IPS-15b (cell line): ENCODE data around the gene LRRC4C.

Experiments
- H3K27me3 ChIP-seq: one replicate; pipeline ENCODE4 v1.6.1; 2013; ENCODE audit warnings: low read length; ENCODE audit not compliant: control insufficient read depth, insufficient read depth
- H3K36me3 ChIP-seq: one replicate; pipeline ENCODE4 v1.6.1; 2013; ENCODE audit warnings: low read length; ENCODE audit not compliant: control insufficient read depth, insufficient read depth
- H3K4me1 ChIP-seq: one replicate; pipeline ENCODE4 v1.6.1; 2013; ENCODE audit warnings: mild to moderate bottlenecking, low read length; ENCODE audit not compliant: control insufficient read depth, insufficient read depth
- H3K4me3 ChIP-seq: one replicate; pipeline ENCODE4 v1.5.1; 2013; ENCODE audit warnings: low read depth, low read length
- H3K9ac ChIP-seq: one replicate; pipeline ENCODE4 v1.6.1; 2013; ENCODE audit warnings: low read depth, mild to moderate bottlenecking, low read length
- H3K9me3 ChIP-seq: one replicate; pipeline ENCODE4 v1.6.1; 2013; ENCODE audit warnings: mild to moderate bottlenecking, low read length; ENCODE audit not compliant: control insufficient read depth, insufficient read depth

LRRC4C gene

GRCh38 chr11:40360206-40360798 is 1099.2 kb downstream of the LRRC4C start:
- H3K9me3 ChIP-seq, result no peaks in the 10 kb centered on the region
- H3K4me1 ChIP-seq, result no peaks in the 10 kb centered on the region
- H3K4me3 ChIP-seq, result no peak overlapping the region
- no peaks in the 10 kb centered on the region for H3K36me3 ChIP-seq
- H3K27me3 ChIP-seq, result no peaks in the 10 kb centered on the region
- no peak overlapping the region for H3K9ac ChIP-seq

DNA sequence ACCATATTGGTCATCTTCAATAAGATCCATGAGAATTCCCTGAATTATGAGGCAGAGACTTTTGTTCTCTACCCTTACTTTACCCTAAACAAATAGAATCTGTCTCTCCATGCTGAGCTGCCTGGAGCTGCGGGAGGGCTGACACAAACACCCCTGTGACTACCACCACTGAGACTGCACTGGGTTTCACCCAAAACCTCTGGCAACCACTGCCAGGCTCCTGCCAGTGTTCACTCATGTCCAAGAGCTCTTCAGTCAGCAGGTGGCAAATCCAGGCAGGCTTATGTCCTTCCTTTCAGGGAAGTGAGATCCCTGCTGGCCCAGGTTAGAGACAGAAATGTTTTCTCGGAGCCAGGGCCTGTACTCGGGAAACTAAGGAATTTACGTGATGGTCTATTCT is 1105.3 kb downstream of the LRRC4C start:
- Histone ChIP-seq H3K4me3 (no peak overlapping the region), H3K4me1 (no peaks in the 10 kb centered on the region), H3K27me3 (no peaks in the 10 kb centered on the region), H3K36me3 (no peaks in the 10 kb centered on the region), H3K9me3 (no peaks in the 10 kb centered on the region), H3K9ac (no peak overlapping the region)

GRCh38 chr11:40340911-40341310 is 1118.5 kb downstream of the LRRC4C start:
- H3K9ac ChIP-seq, result no peak overlapping the region
- no peaks in the 10 kb centered on the region for H3K27me3 ChIP-seq
- H3K4me1 ChIP-seq, result no peaks in the 10 kb centered on the region
- no peak overlapping the region for H3K4me3 ChIP-seq
- no peaks in the 10 kb centered on the region for H3K36me3 ChIP-seq
- H3K9me3 ChIP-seq, result no peaks in the 10 kb centered on the region

- Histone ChIP-seq H3K9me3 (no peaks in the 10 kb centered on the region), H3K9ac (no peak overlapping the region), H3K27me3 (no peaks in the 10 kb centered on the region), H3K4me1 (no peaks in the 10 kb centered on the region), H3K36me3 (no peaks in the 10 kb centered on the region), H3K4me3 (no peak overlapping the region)
Measured at GRCh38 chr11:40338739-40339138, 1120.7 kb downstream of the LRRC4C start.

DNA sequence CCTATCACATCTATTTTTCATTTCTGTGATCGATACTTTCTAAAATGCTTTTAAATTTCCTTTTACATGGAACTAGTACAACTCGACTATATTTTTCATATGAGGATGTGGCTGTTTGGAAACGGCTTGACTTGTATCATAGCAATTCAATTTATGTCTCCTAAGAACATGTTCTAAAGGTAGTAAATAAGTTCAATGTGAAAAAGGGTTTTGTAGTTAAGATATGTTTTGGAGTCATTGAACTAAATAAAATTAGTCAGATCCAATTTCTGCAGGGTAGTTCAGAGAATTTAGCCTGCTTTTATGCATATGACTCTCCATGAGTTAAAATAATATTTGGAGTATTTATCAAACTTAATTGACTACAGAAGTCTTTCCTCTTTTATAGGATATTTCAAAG is 1121.4 kb downstream of the LRRC4C start:
- Histone ChIP-seq H3K4me3 (no peak overlapping the region), H3K9me3 (no peaks in the 10 kb centered on the region), H3K4me1 (no peaks in the 10 kb centered on the region), H3K36me3 (no peaks in the 10 kb centered on the region), H3K27me3 (no peaks in the 10 kb centered on the region), H3K9ac (no peak overlapping the region)

- H3K9me3 ChIP-seq, result no peaks in the 10 kb centered on the region
- no peaks in the 10 kb centered on the region for H3K4me1 ChIP-seq
- no peaks in the 10 kb centered on the region for H3K27me3 ChIP-seq
- H3K4me3 ChIP-seq, result no peak overlapping the region
- H3K9ac ChIP-seq, result no peak overlapping the region
- H3K36me3 ChIP-seq, result no peaks in the 10 kb centered on the region
Measured at GRCh38 chr11:40337118-40337517, 1122.3 kb downstream of the LRRC4C start.

- H3K27me3 ChIP-seq, result no peaks in the 10 kb centered on the region
- no peaks in the 10 kb centered on the region for H3K9me3 ChIP-seq
- H3K36me3 ChIP-seq, result no peaks in the 10 kb centered on the region
- no peak overlapping the region for H3K9ac ChIP-seq
- H3K4me1 ChIP-seq, result no peaks in the 10 kb centered on the region
- H3K4me3 ChIP-seq, result no peak overlapping the region
Measured at GRCh38 chr11:40328890-40329614, 1130.4 kb downstream of the LRRC4C start.

GRCh38 chr11:40323241-40323640 is 1136.2 kb downstream of the LRRC4C start:
- Histone ChIP-seq H3K9ac (no peak overlapping the region), H3K4me1 (no peaks in the 10 kb centered on the region), H3K9me3 (no peaks in the 10 kb centered on the region), H3K27me3 (no peaks in the 10 kb centered on the region), H3K4me3 (no peak overlapping the region), H3K36me3 (no peaks in the 10 kb centered on the region)

DNA sequence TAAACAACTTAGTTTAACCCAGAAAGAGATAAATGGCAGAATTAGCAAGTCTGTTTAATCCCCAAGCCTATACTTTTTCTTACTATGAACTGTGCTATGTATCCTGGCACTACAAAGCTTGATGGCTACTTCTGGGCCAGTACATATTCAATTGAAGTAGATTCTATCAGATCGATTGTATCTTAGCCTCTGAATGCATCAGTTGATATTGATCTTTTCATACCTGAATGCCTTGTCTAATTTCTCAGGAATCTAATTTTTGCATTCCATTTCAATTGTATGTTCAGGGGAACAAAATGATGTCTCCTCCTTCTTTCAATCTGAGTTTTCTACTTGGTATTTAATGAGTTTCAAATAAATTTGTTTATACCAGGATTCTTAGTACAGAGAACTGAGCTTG is 1137.9 kb downstream of the LRRC4C start:
- H3K9ac ChIP-seq, result no peak overlapping the region

GRCh38 chr11:40316171-40316570 is 1143.3 kb downstream of the LRRC4C start:
- no peaks in the 10 kb centered on the region for H3K4me1 ChIP-seq
- H3K36me3 ChIP-seq, result no peaks in the 10 kb centered on the region
- no peaks in the 10 kb centered on the region for H3K27me3 ChIP-seq
- H3K9ac ChIP-seq, result no peak overlapping the region
- no peaks in the 10 kb centered on the region for H3K9me3 ChIP-seq
- H3K4me3 ChIP-seq, result no peak overlapping the region

More for the DNA sequence above, 1137.9 kb downstream of the LRRC4C start:
- H3K4me1 ChIP-seq, result no peaks in the 10 kb centered on the region
- H3K36me3 ChIP-seq, result no peaks in the 10 kb centered on the region
- H3K9me3 ChIP-seq, result no peaks in the 10 kb centered on the region
- no peaks in the 10 kb centered on the region for H3K27me3 ChIP-seq
- no peak overlapping the region for H3K4me3 ChIP-seq

DNA sequence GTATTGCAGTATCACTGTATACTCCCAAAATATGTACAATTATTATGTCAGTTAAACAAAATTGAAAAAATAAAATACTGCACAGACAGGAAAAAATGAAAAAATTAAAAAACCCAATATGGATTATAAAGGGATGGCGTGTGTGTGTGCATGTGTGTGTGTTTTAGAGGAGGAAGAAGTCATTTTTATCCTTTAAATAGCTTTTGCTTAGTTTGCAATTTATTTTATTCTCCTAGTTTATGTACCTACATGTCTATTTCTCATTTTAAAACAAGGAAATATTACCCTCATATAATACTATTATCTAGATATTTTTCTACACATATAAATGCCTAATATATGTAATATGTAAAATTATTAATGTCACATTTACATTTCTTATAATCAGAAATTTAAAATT is 1144.3 kb downstream of the LRRC4C start:
- no peak overlapping the region for H3K4me3 ChIP-seq
- no peaks in the 10 kb centered on the region for H3K9me3 ChIP-seq
- H3K27me3 ChIP-seq, result no peaks in the 10 kb centered on the region
- no peaks in the 10 kb centered on the region for H3K36me3 ChIP-seq
- H3K9ac ChIP-seq, result no peak overlapping the region
- no peaks in the 10 kb centered on the region for H3K4me1 ChIP-seq

- H3K4me3 ChIP-seq, result no peak overlapping the region
- H3K9me3 ChIP-seq, result no peaks in the 10 kb centered on the region
- no peaks in the 10 kb centered on the region for H3K27me3 ChIP-seq
Measured at GRCh38 chr11:40314327-40314726, 1145.1 kb downstream of the LRRC4C start.

More at GRCh38 chr11:40314327-40314726, 1145.1 kb downstream of the LRRC4C start:
- Histone ChIP-seq H3K36me3 (no peaks in the 10 kb centered on the region), H3K9ac (no peak overlapping the region), H3K4me1 (no peaks in the 10 kb centered on the region)
